Daoy (cell line): ENCODE results near the gene DEPDC5. TPM values are rescaled to one million over a fixed set of nuclear protein-coding genes. Genes with fewer than 3 reads are reported as not detected.

ENCODE experiments used
- DNase-seq: peaks from one replicate; pipeline ENCODE4 v3.0.0-alpha.2; 2015; ENCODE audit warnings: low read depth
- total RNA-seq: library from RNA; depleted of rRNA; stranded (reverse); fragments of >200 nt; shearing (Covaris generic); gene quantifications from 2 replicates; pipeline ENCODE4 v1.2.3, GENCODE V29; 2014

DEPDC5 gene
- total RNA-seq, 1 experiment from 2014 or later = 6.3 TPM

DNA sequence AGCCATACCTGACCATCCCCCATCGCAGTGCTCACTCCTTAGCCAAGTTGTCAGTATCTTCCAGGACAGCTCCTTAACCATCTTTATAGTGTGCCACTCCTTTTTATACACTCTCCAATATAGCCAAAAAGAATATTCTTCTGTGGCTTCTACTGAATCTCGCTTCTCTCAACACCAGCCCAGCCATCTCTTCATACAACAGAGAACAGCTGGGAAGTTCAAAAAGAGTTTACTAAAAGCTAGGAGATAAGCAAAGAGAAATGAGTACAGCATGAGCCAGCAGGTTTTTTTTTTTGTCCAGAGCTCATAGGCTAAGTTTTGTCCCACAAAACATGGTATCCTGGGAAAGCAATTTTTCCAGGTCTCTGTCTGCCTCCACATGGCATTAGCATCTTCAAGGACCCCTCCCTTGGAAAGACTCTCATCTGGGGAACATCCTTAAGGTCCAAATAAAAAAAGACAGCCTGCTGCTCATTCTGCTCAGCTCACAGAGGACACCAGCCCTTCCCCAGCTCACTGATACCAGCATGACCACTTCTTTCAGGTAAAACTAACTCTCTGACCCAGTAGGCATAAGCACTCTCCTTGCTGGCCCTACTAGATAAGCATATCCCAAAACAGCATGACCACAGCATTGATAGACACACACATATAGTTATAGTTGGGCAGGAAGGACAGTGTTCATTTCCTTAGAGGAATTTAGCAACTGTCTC, 141.7 kb downstream of the DEPDC5 start:
- no peak for DNase-seq

DNA sequence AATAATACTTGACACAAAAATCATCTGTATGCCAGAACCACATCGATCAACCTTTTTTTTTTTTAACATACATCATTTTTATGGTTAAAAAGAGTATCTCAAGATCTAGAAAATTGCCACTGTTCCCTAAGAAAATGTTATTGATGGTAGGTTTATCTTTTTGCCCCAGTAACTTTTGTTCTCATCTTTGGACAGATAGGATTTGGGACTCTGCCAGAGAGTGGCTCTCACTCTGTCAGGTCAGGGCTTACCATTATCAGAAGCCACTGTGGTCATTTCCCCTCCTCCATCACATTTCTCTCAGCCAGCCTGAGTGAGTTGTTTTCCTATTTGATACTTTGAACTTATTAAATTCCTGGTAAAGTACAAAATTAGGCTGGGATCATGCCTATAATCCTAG, 142.7 kb downstream of the DEPDC5 start:
- no peak for DNase-seq

DNA sequence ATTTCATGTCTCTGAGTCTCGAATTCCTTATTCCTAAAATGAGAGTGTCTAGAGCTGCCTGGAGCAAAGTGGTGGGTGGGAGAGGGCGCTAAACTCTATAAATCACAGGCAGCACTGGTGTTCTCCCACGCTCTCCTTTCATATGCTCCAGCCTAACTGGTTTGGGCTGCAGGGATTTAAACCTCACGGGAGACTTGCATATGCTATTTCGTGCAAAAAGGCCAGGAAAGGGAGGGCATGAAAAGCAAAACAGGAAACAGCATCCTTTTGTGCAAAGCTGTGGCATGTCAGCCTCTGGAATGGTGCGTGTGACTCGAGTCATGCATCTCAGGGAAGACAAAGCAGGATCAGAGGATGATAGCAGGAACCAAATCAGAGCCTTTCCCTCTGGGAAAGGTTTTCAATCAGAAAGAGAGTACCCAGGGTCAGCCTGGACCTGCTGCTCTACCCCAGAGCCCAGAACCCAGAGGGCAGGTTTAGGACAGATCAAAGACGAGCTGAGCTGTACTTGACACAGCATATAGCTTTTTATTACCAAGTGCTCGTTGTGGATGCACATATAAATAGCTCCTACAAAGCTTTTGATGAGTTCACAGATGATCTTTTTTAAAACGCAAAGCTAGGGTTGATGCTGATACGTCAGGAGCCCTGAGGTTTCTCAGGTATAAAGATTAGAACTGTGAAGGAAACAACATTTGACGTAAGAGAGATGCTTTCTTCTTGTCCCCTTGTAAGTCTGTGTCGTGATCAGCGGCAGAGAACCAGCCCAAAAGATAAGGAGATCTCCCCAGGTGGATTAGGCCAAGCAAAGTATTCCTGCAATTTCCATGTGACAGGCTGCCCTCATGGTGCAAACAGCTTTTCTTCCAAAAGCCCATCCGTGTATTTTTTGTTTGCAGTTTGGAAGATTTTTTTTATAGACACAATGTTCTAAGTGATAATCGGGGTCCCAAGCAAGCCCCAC, 144.3 kb downstream of the DEPDC5 start:
- DNase-seq = no peak

DNA sequence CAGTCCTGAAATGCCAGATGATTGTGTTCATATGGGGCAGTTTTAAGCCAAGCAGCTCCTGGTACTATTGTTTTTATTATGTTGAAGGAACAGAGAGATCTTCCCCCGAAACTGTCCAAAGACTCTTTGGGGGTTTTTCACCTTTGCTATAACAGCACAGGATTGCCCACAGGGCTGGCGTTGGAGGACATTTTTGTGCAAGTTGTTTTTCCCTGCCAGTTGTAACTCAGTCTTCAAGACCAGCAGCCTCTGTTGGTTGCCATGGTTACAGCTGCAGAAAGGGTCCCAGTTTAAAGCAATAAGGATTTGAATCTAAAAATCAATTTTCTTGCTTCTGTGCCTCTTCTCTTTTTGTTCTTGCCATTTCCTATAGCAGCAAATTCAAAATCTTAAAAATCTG, 145.1 kb downstream of the DEPDC5 start:
- DNase-seq = no peak

DNA sequence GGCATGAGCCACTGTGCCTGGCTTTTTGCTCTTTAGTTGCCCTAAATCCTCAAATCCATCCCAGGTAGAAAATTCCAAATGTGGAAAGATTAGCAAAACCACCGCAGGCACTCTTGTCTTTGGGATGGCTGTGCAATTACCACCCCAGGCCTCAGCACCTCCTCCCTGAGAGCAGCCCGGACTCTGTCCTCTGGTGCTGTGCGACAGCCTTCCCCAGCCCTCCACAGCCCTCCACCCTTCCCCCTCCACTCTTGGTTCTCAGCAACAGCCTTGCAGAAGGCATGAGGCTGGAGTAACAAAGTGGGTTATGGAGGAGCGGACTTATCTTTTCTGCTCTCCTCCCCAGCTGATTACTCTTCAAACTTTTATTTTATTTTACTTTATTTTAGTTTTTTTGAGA, 145.8 kb downstream of the DEPDC5 start:
- DNase-seq = no peak

DNA sequence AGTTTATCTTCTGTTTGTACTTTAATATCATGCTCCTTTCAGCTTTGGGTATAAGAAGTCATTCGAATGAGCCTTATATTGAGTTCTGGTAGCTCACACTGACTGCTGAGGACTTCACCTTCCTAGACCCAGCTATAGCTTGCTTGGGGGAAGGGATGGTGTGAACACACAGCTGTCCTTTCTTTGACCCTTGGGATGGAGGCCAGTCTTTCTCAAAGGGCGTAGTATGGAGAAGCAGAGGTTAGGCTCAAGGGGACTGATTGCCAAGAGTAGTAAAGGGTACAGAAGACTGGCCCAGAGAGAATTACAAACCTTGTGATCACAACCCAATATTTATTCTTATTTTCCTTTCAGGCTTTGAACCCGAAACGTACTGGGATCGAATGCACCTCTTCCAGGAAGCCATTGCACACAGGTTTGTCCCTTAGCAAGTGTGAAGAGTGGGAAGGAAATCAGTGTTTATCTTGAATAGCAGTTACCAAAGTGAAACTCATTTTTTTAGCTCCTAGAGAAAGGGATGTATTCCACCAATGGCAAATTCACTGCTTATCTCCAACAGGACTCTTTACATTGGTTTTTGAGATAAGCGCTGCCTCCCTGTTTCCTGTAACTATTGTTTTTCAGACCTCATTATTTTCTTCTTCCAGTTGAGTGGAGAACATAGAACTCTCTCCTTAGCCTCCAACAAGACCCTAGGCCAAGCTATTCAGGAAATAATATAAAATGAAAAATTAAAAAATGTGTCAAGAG, 147.7 kb downstream of the DEPDC5 start:
- no peak for DNase-seq

DNA sequence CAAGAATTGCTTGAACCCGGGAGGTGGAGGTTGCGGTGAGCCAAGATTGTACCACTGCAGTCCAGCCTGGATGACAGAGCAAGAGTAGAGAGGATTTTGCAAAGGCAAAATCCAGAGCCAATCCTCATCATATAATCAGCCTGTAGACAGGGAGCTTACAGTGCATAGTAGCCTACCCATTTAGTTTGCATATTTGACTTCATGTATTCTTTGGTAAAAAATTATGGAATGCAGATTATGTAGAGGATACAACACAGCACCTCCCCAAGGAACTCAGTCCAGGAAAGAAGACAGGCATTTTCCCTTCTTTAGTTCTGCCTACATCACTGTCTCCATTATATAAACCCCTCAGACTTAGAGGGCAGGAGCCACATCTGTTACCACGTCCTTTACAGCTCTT, 150.8 kb downstream of the DEPDC5 start:
- DNase-seq = no peak

DNA sequence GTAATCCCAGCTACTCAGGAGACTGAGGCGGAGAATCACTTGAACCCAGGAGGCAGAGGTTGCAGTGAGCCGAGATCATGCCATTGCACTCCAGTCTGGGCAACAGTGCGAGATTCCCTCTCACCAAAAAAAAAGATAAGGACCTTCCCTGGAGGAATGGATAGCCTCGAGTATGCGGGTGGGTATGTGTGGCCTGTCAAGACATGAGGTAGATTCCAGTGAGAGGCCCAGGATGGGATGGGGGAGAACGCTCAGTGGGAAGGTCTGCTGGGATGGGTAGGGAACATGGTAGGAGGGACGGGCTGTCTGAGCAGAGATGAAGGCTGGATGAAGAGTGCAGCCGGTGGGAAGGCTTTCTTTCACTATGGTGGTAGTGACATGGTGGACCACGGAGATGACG, 151.5 kb downstream of the DEPDC5 start:
- DNase-seq = no peak

DNA sequence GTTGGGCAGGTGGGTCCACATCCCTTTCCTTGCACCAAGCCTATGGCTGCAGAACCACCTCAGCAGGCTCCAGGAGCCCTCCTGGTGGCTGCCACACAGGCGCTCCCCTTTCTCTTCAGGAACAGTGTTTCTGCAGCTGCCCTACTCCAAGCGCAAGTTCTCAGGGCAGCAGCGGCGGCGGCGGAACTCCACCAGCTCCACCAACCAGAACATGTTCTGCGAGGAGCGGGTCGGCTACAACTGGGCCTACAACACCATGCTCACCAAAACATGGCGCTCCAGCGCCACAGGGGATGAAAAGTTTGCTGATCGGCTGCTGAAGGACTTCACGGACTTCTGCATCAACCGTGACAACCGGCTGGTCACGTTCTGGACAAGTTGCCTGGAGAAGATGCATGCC, 152.3 kb downstream of the DEPDC5 start:
- DNase-seq = no peak

DNA sequence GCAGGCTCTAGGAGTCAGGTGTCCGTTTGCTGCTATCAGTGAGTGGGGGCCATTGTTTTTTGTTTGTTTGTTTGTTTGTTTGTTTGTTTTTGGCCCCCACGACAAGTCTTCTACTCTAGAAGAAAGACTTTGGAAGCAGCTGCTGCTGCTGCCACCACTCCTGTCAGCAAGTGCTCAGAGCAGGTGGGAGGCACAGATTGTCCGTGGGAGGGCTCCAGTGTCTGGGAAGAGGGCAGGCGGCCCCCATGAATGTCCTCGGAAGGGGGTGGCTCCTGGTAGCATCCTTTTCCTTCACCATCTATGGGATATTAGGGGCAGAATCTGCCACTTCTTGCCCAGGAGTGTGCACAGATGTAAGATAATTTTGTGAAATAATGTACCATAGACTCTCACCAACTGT, 152.8 kb downstream of the DEPDC5 start:
- DNase-seq = no peak

DNA sequence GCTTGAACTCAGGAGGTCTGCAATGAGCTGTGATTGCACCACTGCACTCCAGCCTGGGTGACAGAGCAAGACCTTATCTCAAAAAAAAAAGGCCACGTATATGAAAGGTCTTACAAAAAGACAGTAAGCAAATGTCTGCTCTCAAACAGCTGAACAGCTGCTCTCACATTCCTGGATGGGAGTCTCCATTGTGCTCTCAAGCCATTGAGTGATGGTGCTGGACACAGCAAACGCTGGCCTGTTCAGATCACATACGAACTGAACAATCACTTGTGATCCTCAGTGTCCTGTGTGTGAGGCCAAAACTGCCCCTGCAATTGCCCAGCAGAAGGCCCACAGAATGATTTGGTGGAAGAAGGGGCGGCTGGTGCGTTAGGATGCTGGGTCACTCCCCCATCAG, 156.2 kb downstream of the DEPDC5 start:
- DNase-seq = no peak

DNA sequence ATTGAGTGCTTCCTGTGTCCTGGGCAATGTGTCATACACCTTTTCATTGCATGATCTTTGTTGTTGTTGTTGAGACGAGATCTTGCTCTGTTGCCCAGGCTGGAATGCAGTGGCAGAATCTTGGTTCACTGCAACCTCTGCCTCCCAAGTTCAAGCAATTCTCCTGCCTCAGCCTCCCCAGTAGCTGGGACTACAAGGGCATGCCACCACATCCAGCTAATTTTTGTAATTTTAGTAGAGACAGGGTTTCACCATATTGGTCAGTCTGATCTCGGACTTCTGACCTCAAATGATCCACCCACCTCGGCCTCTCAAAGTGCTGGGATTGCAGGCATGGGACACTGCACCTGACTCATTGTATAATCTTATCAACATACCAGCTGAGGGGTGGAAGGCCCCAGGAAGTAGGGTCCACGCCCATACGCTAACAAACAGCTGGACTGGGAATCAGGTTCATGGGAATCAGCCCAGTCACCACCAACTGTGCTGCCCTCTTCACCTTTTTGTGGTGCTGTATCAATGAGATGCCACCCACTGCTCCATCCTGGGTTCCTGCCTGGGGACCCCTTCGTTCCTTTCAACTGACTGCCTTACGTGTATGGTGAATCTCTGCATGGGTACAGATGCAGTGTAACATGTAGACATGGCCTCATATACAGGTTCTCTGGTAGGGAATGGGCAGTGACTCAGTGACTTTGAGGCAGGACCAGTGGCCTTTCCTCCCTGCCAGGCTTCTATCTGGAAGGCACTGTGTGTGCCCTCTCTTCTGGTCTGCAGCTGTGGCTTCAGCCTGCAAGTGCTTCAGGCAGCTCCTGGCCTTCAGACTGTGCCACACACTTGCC, 158.0 kb downstream of the DEPDC5 start:
- peak; percentile 29 for DNase-seq

DNA sequence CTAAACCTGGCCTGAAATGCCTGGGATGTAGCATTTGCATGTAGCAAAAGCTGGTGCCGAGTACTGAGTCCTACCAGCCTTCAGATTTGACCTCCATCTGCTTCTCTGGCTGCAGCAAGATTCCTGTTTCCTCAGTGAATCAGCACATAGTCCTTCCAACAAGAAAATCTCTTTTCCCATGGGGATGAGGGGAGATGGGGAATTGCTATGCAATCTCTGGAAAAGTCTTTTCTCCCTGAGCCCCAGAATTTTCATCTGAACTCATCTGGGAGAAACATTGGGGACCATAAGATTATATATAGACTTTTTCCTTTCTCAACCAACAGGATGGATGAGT, 158.6 kb downstream of the DEPDC5 start:
- DNase-seq = no peak

DNA sequence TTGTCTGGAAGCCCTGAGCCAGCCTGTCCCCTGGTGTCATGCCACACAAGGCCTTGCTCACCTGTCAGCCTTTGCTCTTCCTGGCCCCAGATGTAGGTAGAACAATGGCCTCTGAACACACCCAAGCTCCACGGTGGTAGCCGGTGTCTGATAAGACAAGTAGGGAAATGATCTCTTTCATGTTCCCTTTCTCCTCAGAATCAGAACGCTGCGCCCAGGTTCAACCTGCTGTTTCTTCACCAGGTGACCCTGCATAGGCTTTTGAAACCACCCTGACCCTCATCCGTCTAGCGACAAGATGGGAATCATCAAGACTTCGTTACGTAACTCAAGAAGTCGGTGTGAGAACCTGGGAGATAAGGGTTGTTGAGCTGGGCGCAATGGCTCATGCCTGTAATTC, 161.8 kb downstream of the DEPDC5 start:
- no peak for DNase-seq

DNA sequence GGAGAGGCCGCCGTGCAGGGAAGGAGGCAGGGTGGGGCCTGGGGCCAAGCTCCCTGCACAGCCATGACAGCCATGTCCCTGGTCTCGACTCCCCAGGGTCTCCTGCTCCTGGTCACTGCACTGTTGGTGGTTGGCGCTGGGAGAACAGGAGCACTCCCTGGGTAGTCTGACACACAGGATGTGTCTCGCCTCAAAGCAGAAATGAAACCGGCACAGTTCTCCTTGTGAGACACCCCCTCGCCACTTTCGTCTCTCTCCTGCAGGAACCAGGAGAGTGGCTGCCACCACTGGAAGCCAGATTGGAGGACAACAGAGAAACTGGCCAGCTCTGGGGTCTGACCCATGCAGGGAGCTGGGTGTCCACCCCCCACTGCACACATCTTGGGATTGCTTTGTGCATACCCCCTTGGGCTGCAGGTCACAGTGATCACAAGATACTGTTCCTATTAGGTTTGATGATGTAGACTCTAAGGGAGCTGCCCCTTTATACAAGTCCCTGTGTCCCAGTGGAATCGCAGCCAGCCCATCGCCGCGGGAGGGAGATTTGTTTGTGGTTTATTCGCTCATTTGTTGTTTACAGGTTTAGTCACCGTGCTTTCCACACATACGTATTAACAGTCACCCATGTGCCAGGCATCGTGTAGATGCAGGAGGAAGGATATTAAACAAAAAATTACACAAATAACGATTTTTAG, 163.6 kb downstream of the DEPDC5 start:
- no peak for DNase-seq

DNA sequence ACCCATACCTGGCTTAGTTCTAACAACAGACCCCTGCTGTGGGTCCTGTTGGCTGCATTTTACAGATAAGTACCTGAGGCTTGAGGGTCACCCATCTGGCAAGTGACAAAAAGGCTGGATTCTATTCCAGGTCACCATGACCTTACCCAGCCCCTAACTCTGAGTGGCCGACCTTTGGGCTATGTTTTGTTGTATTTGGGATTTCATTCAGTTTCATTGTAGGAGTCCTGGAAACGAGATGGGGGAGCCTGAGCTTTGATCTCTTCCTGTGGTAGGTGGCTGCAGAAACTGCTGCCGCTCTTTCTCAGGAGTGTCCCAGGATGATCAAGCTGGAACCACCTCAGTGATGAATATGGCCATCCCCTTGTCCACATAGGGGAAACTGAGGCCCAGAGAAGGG, 165.9 kb downstream of the DEPDC5 start:
- DNase-seq = no peak

DNA sequence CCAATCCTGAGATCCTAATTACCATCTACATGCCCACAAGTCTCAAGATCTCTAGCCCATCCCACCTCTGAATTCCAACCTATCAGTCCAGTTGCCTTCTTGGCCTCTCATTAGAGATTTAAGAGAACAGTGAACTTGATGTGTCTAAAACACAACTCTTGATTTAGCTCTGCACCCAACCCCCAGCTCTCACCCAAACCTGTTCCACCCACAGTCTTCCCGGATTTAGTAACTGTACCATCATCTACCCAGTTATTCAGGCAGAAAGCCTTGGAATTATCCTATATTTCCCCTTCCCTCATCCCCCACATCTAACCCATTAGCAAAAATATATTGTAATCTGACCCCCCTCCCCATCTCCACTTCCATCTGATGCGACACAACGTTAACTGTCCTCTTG, 166.5 kb downstream of the DEPDC5 start:
- DNase-seq = no peak

DNA sequence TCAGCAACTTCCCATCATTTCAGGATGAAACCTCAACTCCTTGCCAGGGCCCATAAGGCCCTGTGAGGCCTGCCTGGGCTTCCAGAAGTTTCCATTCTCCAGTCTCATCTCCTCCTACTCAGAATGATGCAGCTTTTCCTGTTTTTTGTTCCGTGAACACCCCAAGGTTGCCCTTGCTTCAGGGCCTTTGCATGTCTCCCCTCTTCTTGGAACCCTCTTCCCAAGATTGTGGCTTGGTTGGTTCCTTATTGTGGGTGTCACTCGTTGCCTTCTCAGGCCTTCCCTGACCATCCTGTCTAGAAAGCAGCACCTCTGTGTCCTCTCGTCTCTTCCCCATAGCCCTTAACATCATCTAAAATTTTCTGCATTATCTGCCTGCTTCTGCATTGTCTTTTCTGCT, 167.3 kb downstream of the DEPDC5 start:
- DNase-seq = no peak

DNA sequence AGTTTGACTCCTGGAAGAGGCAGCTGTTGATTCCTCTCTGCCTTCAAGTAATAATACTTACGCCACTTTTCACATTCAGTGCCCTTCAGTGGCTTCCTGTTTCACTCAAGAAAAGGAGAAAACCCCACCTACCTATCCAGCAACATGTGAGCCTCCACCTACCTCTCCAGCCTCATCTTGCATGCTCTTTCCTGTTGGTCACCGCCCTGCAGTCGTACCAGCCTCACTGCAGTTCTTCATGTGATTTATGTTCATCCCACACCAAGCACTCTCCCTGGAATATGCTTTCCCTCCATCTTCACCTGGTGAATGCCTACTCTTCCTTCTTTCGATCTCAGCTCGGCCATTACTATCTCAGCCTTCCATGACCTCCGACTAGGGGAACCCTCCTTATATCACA, 168.7 kb downstream of the DEPDC5 start:
- DNase-seq = no peak

DNA sequence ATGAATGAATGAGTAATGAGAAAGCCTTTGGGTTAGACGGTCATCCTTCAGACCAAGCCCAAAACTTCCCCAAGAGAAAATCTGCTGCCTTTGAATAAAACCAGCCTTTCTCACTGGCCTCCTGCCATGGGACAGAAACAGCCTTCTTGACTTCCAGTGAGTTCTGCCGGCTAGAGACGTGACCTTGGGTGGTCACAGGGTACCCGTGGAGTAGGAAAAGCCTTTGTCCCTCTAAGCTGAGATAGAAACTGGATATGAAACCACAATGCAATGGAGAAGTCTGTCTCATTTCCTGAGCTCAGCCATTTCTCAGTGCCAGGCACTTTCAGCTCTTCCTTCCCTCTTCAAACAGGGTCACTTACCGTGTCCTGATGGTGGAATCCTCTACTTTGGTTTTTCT, 169.3 kb downstream of the DEPDC5 start:
- DNase-seq = peak; percentile 19

DNA sequence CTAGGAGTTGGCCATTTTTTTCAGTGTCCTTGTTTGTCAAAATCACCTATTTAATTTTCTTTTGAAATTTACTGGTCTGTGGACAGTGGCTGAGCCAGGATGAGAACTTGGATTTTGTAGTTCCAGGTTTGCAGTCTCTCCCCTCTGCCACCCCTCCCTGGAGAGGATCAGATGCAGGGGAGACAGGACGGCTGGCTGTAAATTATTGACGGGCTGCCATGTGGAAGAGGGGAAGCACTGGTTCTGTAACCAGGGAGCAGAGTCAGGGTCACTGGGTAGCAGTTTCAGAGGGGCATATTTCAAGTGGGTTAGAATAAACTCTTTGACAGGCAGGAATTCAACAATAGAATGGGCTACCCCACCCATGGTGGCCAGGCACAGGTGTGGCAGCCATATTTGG, 169.9 kb downstream of the DEPDC5 start:
- no peak for DNase-seq
